IMR-90 (cell line): ENCODE results near the gene GNAS. TPM values are rescaled to one million over a fixed set of nuclear protein-coding genes. Genes with fewer than 3 reads are reported as not detected.

Experiments used
- ATAC-seq: fragments of 200-7000 bp; cut with Tn5 transposase; 2 replicates; pipeline ENCODE4 v1.9.1; 2020; ENCODE audit warnings: low read depth, mild to moderate bottlenecking, moderate library complexity
- BruUV-seq: library from RNA; stranded (reverse); fragments of 400-500 nt; replicated peaks from 2 replicates; lab custom pipeline; 2021; lab: Mats Ljungman, UMichigan
- CTCF ChIA-PET: fragments of 300-600 bp; formaldehyde crosslinking; extraction: SDS; loops from one replicate; lab custom pipeline; 2021; ENCODE audit warnings: antibody characterized with exemption; lab: Yijun Ruan, JAX
- POLR2A ChIA-PET: fragments of 300-600 bp; sonication (Branson Sonifier 250); formaldehyde crosslinking; loops from one replicate; lab custom pipeline; 2022; ENCODE audit warnings: antibody characterized with exemption; ENCODE audit not compliant: unreplicated experiment; lab: Charles Lee
- DNase-seq: peaks from one replicate; pipeline ENCODE4 v3.0.0; 2013
- H2AFZ ChIP-seq: replicated peaks from 2 replicates; pipeline ENCODE3; 2013; ENCODE audit warnings: low read length, mild to moderate bottlenecking; ENCODE audit not compliant: poor library complexity
- H2AK5ac ChIP-seq: 2 replicates; pipeline ENCODE4 v1.6.1; 2013; ENCODE audit warnings: low read depth, low read length, inconsistent platforms
- H2AK9ac ChIP-seq: replicated peaks from 2 replicates; pipeline ENCODE3; 2013; ENCODE audit warnings: mild to moderate bottlenecking, low read depth, low read length, moderate library complexity; ENCODE audit not compliant: poor library complexity
- H2BK120ac ChIP-seq: 2 replicates; pipeline ENCODE4 v1.6.1; 2013; ENCODE audit warnings: low read depth, low read length, inconsistent platforms
- H2BK15ac ChIP-seq: 3 replicates; pipeline ENCODE4 v1.6.1; 2013; ENCODE audit warnings: low read depth, low read length, inconsistent platforms
- H2BK20ac ChIP-seq: 2 replicates; pipeline ENCODE4 v1.6.1; 2013; ENCODE audit warnings: low read depth, mild to moderate bottlenecking, inconsistent platforms, low read length, moderate library complexity
- H2BK5ac ChIP-seq: 2 replicates; pipeline ENCODE4 v1.6.1; 2013; ENCODE audit warnings: mild to moderate bottlenecking, low read depth, low read length, inconsistent platforms; ENCODE audit not compliant: poor library complexity, severe bottlenecking
- H3K14ac ChIP-seq: replicated peaks from 2 replicates; pipeline ENCODE4 v1.6.1; 2013; ENCODE audit warnings: low read depth, low read length, inconsistent platforms
- H3K18ac ChIP-seq: 2 replicates; pipeline ENCODE4 v1.6.1; 2013; ENCODE audit warnings: low read depth, low read length, control low read depth
- H3K23ac ChIP-seq: 2 replicates; pipeline ENCODE4 v1.6.1; 2013; ENCODE audit warnings: low read depth, low read length, inconsistent platforms
- H3K27ac ChIP-seq: 2 replicates; pipeline ENCODE4 v1.5.1; 2013; ENCODE audit warnings: mild to moderate bottlenecking, control low read depth, low read length; ENCODE audit not compliant: insufficient read depth
- H3K27me3 ChIP-seq: 2 replicates; pipeline ENCODE4 v1.6.1; 2013; ENCODE audit warnings: low read length; ENCODE audit not compliant: control insufficient read depth, insufficient read depth
- H3K36me3 ChIP-seq: 2 replicates; pipeline ENCODE4 v1.6.1; 2013; ENCODE audit warnings: low read length, mixed read lengths; ENCODE audit not compliant: control insufficient read depth, insufficient read depth
- H3K4ac ChIP-seq: 2 replicates; pipeline ENCODE4 v1.6.1; 2013; ENCODE audit warnings: low read depth, low read length, inconsistent platforms
- H3K4me1 ChIP-seq: 2 replicates; pipeline ENCODE4 v1.6.1; 2013; ENCODE audit warnings: low read length, mixed read lengths; ENCODE audit not compliant: control insufficient read depth, insufficient read depth
- H3K4me2 ChIP-seq: 2 replicates; pipeline ENCODE4 v1.6.1; 2013; ENCODE audit warnings: low read depth, mild to moderate bottlenecking, control low read depth, low read length, moderate library complexity
- H3K4me3 ChIP-seq: 2 replicates; pipeline ENCODE4 v1.5.1; 2013; ENCODE audit warnings: low read depth, mild to moderate bottlenecking, control low read depth, low read length, moderate library complexity; ENCODE audit not compliant: insufficient read depth
- H3K56ac ChIP-seq: 2 replicates; pipeline ENCODE4 v1.6.1; 2013; ENCODE audit warnings: low read length, inconsistent platforms; ENCODE audit not compliant: insufficient read depth; ENCODE audit errors: extremely low read depth
- H3K79me1 ChIP-seq, 2 experiments: 2 replicates each; pipeline ENCODE4 v1.6.1; 2013; ENCODE audit warnings: low read length in 2 of 2, inconsistent platforms in 1 of 2, low read depth in 1 of 2
- H3K9ac ChIP-seq: 2 replicates; pipeline ENCODE4 v1.6.1; 2013; ENCODE audit warnings: low read depth, low read length, control low read depth
- H3K9me1 ChIP-seq: 2 replicates; pipeline ENCODE4 v1.6.1; 2013; ENCODE audit warnings: low read length, inconsistent platforms; ENCODE audit not compliant: insufficient read depth
- H3K9me3 ChIP-seq: 2 replicates; pipeline ENCODE4 v1.6.1; 2013; ENCODE audit warnings: low read length; ENCODE audit not compliant: control insufficient read depth, insufficient read depth
- H4K20me1 ChIP-seq: 2 replicates; pipeline ENCODE4 v1.6.1; 2013; ENCODE audit warnings: low read length, inconsistent platforms; ENCODE audit not compliant: insufficient read depth
- H4K5ac ChIP-seq: 2 replicates; pipeline ENCODE4 v1.6.1; 2013; ENCODE audit warnings: mild to moderate bottlenecking, low read depth, low read length, control low read depth
- H4K8ac ChIP-seq, 2 experiments: 2 replicates each; pipeline ENCODE4 v1.6.1; 2013; ENCODE audit warnings: low read depth in 2 of 2, low read length in 2 of 2, control low read depth in 1 of 2, inconsistent platforms in 1 of 2
- H4K91ac ChIP-seq: 2 replicates; pipeline ENCODE4 v1.6.1; 2013; ENCODE audit warnings: low read depth, low read length, inconsistent platforms; ENCODE audit not compliant: insufficient read depth
- BHLHE40 ChIP-seq: fragments of 150-350 bp; IDR thresholded peaks from 2 replicates; pipeline ENCODE4 v1.6.1; 2016; ENCODE audit warnings: mild to moderate bottlenecking, low read depth, low read length
- CEBPB ChIP-seq: IDR thresholded peaks from 2 replicates; pipeline ENCODE4 v1.6.1; 2012; ENCODE audit warnings: low read depth, low read length, improper control_type of control experiment
- CHD1 ChIP-seq: IDR thresholded peaks from 2 replicates; pipeline ENCODE4 v1.6.1; 2012; ENCODE audit warnings: low read depth, low read length, improper control_type of control experiment
- FOS ChIP-seq: fragments of 150-350 bp; IDR thresholded peaks from 2 replicates; pipeline ENCODE4 v1.6.1; 2016; ENCODE audit warnings: low read depth, low read length
- MAFK ChIP-seq: IDR thresholded peaks from 2 replicates; pipeline ENCODE4 v1.6.1; 2012; ENCODE audit warnings: low read depth, low read length, improper control_type of control experiment
- MAZ ChIP-seq: IDR thresholded peaks from 2 replicates; pipeline ENCODE4 v1.6.1; 2012; ENCODE audit warnings: low read depth, mild to moderate bottlenecking, low read length, improper control_type of control experiment, moderate library complexity, borderline replicate concordance
- MXI1 ChIP-seq: IDR thresholded peaks from 2 replicates; pipeline ENCODE4 v1.6.1; 2012; ENCODE audit warnings: low read depth, mild to moderate bottlenecking, low read length, moderate library complexity, borderline replicate concordance
- NFE2L2 ChIP-seq: fragments of 150-350 bp; IDR thresholded peaks from 2 replicates; pipeline ENCODE4 v1.6.1; 2016; ENCODE audit warnings: low read depth, mild to moderate bottlenecking, low read length
- POLR2A ChIP-seq: IDR thresholded peaks from 2 replicates; pipeline ENCODE4 v1.6.1; 2012; ENCODE audit warnings: mild to moderate bottlenecking, low read depth, low read length
- RAD21 ChIP-seq: IDR thresholded peaks from 2 replicates; pipeline ENCODE4 v1.6.1; 2012; ENCODE audit warnings: low read length, improper control_type of control experiment
- RCOR1 ChIP-seq: IDR thresholded peaks from 2 replicates; pipeline ENCODE4 v1.6.1; 2012; ENCODE audit warnings: mild to moderate bottlenecking, low read length, improper control_type of control experiment; ENCODE audit not compliant: insufficient replicate concordance
- RFX5 ChIP-seq: IDR thresholded peaks from 2 replicates; pipeline ENCODE4 v1.8.0; 2012; ENCODE audit warnings: low read depth, mild to moderate bottlenecking, low read length, moderate library complexity
- SMC3 ChIP-seq: fragments of 150-350 bp; IDR thresholded peaks from 2 replicates; pipeline ENCODE4 v1.6.1; 2016; ENCODE audit warnings: low read depth, mild to moderate bottlenecking, antibody characterized with exemption, low read length, moderate library complexity
- WGBS, 2 experiments: methylation state at CpG; one replicate each; pipeline versions ENCODE4 v1.1.5 to v1.1.7; 2013; ENCODE audit warnings: missing lambda C conversion rate in 2 of 2; ENCODE audit not compliant: insufficient read length in 1 of 2; ENCODE audit errors: extremely low coverage in 2 of 2; 5-methylcytosine and 5-hydroxymethylcytosine counted together
- dilution Hi-C: fragments of 300-500 bp; cut with HindIII; formaldehyde crosslinking; loops from one replicate; pipeline ENCODE4 v1.14.3; 2018; ENCODE audit warnings: low sequenced_read_pairs; ENCODE audit not compliant: unreplicated experiment
- in situ Hi-C: fragments of 300-500 bp; cut with MboI; formaldehyde crosslinking; loops from 3 replicates; pipeline ENCODE4 v1.14.3; 2019; ENCODE audit warnings: low sequenced_read_pairs, inconsistent platforms, mixed read lengths
- intact Hi-C: fragments of 100-400 bp; cut with micrococcal nuclease; formaldehyde crosslinking; loops from 2 replicates; pipeline ENCODE4 v1.10.0; 2022
- polyA plus RNA-seq, 3 experiments: library from polyadenylated mRNA; depleted of rRNA; stranded (reverse); fragments of >200 nt; gene quantifications; 2 replicates each; pipeline ENCODE4 v1.2.3, GENCODE V29; 2012; ENCODE audit warnings: low replicate concordance in 1 of 3
- total RNA-seq: library from RNA; depleted of rRNA; stranded (reverse); fragments of >200 nt; gene quantifications from 2 replicates; pipeline ENCODE4 v1.2.3, GENCODE V29; 2012
- TF ChIP-seq, protein P1 (sequence below): fragments of 150-350 bp; IDR thresholded peaks from 2 replicates; pipeline ENCODE4 v1.6.1; 2017; ENCODE audit warnings: mild to moderate bottlenecking, antibody characterized with exemption, low read length, low read depth
- TF ChIP-seq, protein P2 (sequence below): fragments of 150-350 bp; IDR thresholded peaks from 2 replicates; pipeline ENCODE4 v1.6.1; 2016; ENCODE audit warnings: low read depth, mild to moderate bottlenecking, low read length, moderate library complexity, borderline replicate concordance
- TF ChIP-seq, protein P3 (sequence below): conservative IDR thresholded peaks from 2 replicates; pipeline ENCODE4 v1.5.1; 2012; ENCODE audit warnings: mild to moderate bottlenecking, low read depth, low read length, improper control_type of control experiment

The GNAS gene
- total and polyA plus RNA-seq, 2 of the 4 experiments (the other 2 are of a cell fraction), result 397 to 1,356 TPM

DNA sequence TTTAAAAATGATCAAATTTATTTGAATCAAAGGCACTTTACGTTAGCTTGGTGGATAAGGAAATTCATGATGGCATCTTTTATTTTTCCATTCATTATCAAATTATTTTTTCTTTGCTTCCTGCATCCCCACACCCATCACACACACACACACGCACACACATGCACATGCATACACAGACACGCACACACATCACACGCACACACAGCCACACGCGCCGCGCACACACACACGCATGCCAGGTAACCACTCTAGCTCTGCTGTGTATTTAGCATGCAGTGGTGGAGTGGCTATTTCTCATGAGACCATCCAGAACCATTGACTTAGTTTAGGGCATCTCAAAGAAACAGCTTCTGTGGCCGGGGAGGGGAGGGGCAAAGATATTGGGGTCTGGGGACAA lies 47.0 kb downstream of the GNAS start:
- in situ Hi-C loops, result no loop called here
- Histone ChIP-seq H3K9ac (no peak overlapping the region), H2BK15ac (no peak overlapping the region), H3K36me3 (peaks cover 24% of the 10 kb centered on the region), H2BK20ac (no peak overlapping the region), H3K4me1 (peaks cover 21% of the 10 kb centered on the region), H2BK120ac (no peak overlapping the region), H3K79me1 (peaks cover 18 to 82% of the 10 kb centered on the region in 2 experiments; a peak in 3 of 4 replicates), H3K4me3 (no peak overlapping the region), H3K9me3 (no peaks in the 10 kb centered on the region), H3K18ac (no peak overlapping the region), H2AK5ac (no peak overlapping the region), H4K20me1 (peaks cover 94% of the 10 kb centered on the region), H3K23ac (no peak overlapping the region), H2AK9ac (no peak overlapping the region), H3K27ac (no peak overlapping the region), H3K14ac (no peak overlapping the region), H4K91ac (no peak overlapping the region), H3K56ac (no peak overlapping the region), H3K4me2 (no peak overlapping the region), H3K4ac (no peak overlapping the region), H4K8ac (no peak overlapping the region), H2AFZ (no peak overlapping the region), H4K5ac (no peak overlapping the region), H3K9me1 (peaks cover 16% of the 10 kb centered on the region), H2BK5ac (no peak overlapping the region), H3K27me3 (no peaks in the 10 kb centered on the region)
- dilution Hi-C loops, result no loop called here
- DNase-seq, result no peak
- ChIA-PET POLR2A (no interaction called here), CTCF (no interaction called here)
- no CpG with 5 or more reads among the region's 10 CpGs for WGBS, 2 experiments
- BruUV-seq, result no TSS peak
- intact Hi-C loops, result loop anchor here (5.0 kb wide), 1 partner anchor 1512 kb away; no protein-coding TSS in a partner anchor
- TF ChIP-seq, protein P1, sequence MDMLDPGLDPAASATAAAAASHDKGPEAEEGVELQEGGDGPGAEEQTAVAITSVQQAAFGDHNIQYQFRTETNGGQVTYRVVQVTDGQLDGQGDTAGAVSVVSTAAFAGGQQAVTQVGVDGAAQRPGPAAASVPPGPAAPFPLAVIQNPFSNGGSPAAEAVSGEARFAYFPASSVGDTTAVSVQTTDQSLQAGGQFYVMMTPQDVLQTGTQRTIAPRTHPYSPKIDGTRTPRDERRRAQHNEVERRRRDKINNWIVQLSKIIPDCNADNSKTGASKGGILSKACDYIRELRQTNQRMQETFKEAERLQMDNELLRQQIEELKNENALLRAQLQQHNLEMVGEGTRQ, result no peak
- no peak for TF ChIP-seq MAZ
- no peak for TF ChIP-seq SMC3
- TF ChIP-seq BHLHE40, result no peak
- no peak for TF ChIP-seq CHD1
- no peak for TF ChIP-seq FOS
- TF ChIP-seq MAFK, result no peak
- no peak for TF ChIP-seq RFX5
- TF ChIP-seq, protein P2, sequence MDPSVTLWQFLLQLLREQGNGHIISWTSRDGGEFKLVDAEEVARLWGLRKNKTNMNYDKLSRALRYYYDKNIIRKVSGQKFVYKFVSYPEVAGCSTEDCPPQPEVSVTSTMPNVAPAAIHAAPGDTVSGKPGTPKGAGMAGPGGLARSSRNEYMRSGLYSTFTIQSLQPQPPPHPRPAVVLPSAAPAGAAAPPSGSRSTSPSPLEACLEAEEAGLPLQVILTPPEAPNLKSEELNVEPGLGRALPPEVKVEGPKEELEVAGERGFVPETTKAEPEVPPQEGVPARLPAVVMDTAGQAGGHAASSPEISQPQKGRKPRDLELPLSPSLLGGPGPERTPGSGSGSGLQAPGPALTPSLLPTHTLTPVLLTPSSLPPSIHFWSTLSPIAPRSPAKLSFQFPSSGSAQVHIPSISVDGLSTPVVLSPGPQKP, result no peak
- no peak for TF ChIP-seq POLR2A
- TF ChIP-seq, protein P3, sequence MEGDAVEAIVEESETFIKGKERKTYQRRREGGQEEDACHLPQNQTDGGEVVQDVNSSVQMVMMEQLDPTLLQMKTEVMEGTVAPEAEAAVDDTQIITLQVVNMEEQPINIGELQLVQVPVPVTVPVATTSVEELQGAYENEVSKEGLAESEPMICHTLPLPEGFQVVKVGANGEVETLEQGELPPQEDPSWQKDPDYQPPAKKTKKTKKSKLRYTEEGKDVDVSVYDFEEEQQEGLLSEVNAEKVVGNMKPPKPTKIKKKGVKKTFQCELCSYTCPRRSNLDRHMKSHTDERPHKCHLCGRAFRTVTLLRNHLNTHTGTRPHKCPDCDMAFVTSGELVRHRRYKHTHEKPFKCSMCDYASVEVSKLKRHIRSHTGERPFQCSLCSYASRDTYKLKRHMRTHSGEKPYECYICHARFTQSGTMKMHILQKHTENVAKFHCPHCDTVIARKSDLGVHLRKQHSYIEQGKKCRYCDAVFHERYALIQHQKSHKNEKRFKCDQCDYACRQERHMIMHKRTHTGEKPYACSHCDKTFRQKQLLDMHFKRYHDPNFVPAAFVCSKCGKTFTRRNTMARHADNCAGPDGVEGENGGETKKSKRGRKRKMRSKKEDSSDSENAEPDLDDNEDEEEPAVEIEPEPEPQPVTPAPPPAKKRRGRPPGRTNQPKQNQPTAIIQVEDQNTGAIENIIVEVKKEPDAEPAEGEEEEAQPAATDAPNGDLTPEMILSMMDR, result no peak
- no peak for TF ChIP-seq MXI1
- TF ChIP-seq CEBPB, result no peak
- TF ChIP-seq RAD21, result no peak
- TF ChIP-seq NFE2L2, result no peak
- no peak for TF ChIP-seq RCOR1
- ATAC-seq, result no peak
